Embryonic facial prominence (tissue), 1 donor: ENCODE measurements around the gene TGFBR3.

Source experiments
- DNase-seq: peaks from one replicate; pipeline ENCODE4 v3.0.0-alpha.2; 2016; ENCODE audit errors: extremely low spot score

Gene TGFBR3

GRCh38 chr1:91712981-91713841 lies 172.7 kb downstream of the TGFBR3 start:
- DNase-seq, result no peak

GRCh38 chr1:91712393-91712792 lies 173.6 kb downstream of the TGFBR3 start:
- DNase-seq, result no peak

DNA sequence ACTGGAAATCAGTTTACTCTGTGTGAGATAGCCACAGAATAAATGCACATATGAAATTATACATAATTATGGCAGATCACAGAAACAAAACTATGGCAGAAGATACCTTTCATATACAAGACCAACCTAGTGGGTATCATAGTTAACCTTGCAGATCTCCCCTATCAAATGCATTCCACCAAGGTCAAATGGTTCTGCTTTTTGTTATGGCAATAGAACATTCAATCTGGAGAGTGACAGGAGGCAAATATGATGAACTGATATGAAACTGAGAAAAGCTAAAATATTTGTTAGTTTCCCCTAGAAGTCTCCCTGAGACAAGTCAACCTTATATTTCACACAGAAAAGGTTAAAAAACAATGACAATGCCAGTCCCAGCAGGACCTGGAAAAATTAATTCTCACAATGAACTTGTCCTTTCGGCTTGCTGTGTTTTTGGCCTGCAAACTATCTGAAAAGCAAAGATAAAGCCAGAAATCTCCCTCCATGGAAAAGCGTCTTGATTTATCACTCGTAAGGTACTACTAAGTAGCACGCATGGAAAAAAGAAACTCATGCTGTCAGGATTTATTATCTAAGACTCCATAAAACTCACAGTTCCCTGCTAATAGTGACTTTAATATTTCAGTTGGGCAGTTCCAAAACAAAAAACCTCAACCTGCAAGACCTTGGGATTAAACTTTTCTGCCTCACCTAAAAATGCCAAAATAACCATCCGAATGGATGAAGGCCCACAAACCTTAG lies 174.3 kb downstream of the TGFBR3 start:
- DNase-seq, result no peak

DNA sequence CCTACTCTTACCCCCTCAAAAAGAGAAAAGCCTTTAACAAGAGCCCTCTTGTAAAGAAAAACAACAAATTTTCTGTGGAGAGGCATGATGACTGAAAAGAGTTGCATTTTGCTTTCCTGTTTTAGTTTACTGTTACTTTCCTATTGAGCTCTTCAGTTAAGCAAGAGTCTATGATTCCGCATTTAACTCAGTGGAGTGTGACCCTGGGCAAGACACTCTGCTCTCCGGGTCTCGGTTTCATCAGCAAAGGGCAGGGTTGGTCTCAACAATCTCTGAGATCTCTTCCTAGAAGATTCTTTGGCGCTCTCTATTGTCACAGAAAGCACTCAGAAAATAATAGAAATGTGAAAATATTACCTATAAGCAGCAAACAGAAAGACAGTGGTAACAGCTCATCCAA lies 175.7 kb downstream of the TGFBR3 start:
- no peak for DNase-seq

- DNase-seq, result no peak
Measured at GRCh38 chr1:91708691-91709090, 177.3 kb downstream of the TGFBR3 start.

DNA sequence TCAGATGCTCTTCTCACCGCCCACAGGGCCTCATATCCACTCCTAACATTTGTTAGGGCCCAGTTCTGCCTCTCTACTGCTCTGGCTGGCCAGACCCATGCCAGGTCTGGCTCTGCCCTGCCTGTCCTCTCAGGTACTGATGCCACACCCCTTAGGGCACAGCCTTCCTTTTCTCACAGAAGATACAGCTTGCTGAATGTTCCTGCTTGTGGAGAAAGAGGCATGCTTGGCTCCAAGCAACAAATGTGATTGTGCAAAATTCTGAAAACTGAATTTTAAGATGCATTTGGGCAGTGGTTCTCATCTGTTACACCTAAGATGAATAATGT lies 178.1 kb downstream of the TGFBR3 start:
- no peak for DNase-seq

- no peak for DNase-seq
Measured at GRCh38 chr1:91707114-91707889, 178.6 kb downstream of the TGFBR3 start.

GRCh38 chr1:91706140-91706957 lies 179.6 kb downstream of the TGFBR3 start:
- no peak for DNase-seq

DNA sequence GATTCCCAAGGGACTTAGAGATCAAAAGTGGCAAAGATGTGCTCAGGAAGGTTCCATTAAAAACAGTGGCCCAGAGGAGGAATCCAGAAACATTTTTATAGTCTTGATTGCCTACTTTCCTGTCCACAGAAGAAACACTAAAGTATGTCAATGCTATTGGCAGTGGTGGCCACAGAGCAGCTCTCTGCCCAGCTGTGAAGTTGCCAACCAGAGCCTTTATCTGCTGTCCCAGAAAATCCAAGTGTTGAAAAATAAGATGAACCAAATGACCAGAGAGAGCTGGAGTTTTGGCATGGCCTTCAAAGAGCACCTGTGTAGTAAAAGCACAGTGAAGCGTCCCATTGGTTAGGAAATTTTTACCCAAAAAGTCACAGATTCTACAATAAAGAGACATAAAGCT lies 181.2 kb downstream of the TGFBR3 start:
- no peak for DNase-seq

DNA sequence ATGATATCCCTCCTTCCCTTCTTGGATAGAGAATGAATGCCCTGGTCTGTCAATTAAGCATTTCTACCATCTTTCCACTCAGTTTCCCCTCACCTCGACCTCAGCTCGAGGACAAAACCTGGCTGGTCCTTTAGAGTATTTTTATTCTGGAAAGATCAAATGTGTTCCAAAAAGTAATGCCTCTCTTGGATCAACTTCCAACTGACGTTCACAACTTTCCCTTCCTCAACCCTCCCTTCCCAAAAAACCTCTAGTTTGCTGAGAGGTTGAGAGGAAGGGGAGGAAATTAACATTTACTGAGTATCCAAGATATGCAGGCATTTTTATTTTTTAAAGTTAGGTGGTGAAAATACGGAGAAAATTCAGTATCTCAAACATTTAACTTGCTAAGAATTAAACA lies 182.9 kb downstream of the TGFBR3 start:
- DNase-seq, result no peak

DNA sequence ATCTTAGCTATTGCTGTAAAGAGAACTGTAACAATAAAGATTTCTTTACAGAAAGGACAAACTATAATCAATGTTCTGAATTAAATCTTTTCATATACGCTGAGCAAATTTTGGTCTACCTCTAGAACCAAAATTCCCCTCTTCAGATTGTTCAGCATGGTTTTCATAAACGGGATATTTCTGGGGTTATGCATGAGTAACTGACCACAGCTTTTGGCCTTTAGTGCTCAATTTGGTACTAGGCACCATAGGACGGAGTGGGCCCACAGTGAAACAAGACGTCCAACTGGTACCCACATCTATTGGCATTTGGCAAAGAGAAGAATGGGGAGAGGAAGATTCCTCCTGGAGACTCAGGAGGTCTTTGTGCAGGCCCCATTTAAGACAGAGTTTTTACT lies 184.5 kb downstream of the TGFBR3 start:
- DNase-seq, result no peak

DNA sequence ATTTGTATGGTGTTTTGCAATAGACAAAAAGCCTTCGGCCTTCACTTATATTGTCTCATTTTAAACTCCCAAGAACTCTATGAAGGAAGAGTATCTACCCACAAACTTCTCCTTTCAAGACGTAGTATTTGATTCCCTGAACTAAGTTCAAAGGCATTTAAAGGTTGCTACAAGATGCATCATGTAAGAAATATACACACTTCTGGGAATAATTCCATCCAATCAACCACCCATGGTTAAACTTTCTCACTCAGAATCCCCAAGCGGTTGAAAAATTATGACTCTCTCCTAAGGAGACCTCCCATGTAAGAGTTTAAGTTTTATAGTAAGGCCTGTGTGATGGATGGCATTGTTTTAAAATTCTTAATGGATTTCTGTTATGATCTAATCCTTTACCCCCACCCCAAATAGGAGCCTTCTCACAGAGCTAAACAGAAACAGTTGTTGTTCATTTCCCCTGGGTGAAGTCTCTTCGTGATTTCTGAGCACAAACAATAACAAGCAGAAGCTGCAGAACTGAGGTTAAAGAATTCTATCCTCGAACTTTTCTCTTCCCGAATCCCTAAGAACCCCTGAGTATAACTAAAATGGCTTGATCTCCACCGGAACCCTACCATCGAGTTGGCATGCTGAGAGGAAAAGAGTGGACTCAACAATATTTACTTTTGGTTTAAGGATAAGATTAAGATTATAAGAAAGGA lies 185.0 kb downstream of the TGFBR3 start:
- DNase-seq, result no peak

DNA sequence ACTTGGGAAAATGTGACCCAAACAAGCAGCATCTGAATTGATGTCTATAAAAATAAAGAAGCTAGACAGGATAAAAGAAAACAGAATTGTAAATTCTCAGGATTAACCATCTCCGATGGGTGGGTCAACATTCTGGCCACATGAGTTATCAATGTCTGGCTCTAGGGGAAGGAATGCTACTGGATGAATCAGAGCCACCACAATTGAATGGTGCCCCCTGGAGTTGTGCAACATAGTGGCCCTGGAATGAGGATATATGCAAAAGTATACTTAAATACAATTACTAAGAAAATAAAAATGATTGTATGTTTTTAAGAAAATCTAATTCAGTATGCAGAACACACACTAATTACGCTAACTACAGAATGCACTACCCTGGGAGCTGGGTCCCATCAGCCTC lies 185.6 kb downstream of the TGFBR3 start:
- DNase-seq, result no peak

- DNase-seq, result no peak
Measured at GRCh38 chr1:91699339-91699974, 186.5 kb downstream of the TGFBR3 start.

DNA sequence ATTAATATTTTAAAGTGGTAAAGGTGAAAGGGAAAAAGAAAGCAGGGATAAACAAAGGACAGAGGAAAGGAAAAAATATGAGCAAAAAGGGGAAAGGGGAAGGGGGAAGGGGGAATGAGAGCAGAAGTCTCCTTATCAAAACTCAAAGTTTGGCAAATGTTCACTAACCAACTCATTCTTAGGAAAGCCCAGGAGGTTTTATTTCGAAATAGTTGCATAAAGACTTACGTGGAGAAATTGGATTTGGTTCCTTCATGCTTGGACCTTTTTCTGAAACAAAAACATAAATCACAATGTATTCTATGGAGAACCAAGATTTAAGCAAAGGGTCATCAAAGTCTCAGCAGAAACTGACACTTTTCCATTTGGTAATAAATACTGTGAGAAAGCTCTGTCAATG lies 188.1 kb downstream of the TGFBR3 start:
- DNase-seq, result no peak

DNA sequence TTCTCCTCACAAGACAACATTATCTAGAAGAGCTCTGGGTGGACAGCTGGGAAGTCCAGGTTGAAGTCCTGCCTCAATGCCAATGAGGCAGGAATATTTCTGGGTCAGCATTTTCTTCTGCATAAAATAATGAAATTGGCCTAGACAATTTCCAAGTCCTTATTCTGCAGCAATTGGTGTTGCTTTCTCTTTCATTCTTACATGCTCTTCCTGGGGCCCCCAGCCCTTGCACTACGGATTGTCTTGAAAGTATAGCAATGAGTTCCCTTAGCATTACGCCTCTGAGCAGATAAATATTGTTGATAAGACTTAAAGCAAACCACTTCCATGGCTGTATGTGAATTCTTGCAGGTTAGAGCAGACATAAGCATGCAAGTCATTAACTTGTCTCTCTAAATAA lies 188.5 kb downstream of the TGFBR3 start:
- no peak for DNase-seq

DNA sequence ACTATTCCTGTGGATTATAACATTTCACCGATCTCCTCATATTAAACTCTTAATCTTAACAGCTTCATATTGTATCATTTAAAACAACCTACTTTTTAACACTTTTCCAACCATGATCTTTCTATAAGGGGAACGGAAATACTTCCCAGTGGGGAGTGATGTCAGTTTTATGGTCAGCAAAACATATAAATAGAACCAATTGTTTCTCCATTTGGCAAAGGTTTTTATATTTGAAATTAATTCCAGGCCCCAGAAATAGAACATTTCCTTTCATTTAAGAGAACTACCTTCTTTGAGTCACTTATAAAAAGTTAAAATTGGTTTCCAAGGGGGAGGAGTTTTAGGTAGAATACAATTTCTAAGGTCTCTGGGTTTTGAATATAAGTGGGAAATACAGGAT lies 189.6 kb downstream of the TGFBR3 start:
- no peak for DNase-seq

DNA sequence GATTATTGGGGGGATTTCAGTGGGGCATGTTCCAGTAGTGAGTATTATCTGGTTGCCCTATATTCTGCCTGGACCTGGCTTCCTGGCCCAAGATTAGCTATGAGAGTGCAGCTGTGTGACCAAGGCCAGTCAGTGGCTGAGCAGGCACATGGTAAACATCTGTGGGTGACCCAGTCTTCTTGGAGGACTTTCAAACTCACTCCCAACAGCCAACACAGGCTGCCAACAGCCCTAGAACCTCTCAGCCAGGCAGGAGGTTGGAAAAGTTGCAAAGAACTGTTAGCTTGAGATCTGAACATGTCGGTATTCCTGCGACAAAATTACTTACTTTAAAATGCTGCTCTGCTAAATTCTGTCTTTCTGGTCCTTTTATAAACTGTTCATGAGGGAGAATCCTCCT lies 192.4 kb downstream of the TGFBR3 start:
- no peak for DNase-seq

GRCh38 chr1:91691525-91691924 lies 194.4 kb downstream of the TGFBR3 start:
- DNase-seq, result no peak

DNA sequence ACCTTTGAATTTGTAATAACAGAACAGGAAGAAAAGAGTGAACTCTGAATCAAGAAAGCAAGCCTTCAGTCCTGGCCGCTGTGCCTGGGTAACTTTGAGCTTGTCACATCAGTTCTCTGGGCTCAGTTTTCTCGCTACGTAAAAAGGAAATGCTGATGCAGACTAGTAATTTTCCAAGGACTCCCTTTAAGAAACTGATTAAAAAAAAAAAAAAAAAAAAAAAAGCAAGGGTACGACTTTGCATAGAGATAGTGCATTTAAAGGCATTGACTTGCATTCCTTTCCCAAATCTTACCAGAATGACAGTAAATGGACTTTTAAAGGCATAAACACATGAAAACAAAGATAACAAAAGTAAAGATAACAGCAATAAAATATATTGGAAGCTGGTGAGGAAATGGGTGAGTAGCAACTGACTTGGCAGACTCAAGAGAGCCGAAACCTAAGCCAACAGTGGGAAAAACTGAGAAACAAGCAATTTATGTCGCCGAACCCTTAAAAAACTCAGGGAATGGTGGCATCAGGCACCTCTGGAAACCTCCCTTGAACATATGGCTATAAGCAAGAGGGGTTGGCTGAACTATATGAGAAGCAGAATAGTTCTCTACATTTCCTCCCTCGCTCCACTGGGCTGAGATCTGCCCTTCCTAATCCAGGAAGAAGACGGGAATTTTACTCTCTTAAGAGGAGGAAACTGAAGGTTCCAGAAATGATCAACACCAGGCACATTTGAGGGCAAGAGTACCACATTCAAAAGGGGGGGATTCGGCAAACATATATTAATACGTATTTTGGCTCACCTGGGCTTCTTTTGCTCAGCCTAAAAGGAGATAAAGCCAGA lies 196.1 kb downstream of the TGFBR3 start:
- no peak for DNase-seq
